Measurements from ENCODE around the gene MSL1. TPM values are rescaled to one million over a fixed set of nuclear protein-coding genes. Genes with fewer than 3 reads are reported as not detected.
A peak's percentile ranks its signal among the peaks of the same experiment; 100 is the strongest.

MSL1 gene
- total RNA-seq, 1 experiment from 2014 or later = 59.8 TPM

- DNase-seq (ENCODE audit: unreplicated experiment) = peak; percentile 57
- Mint-ChIP-seq H3K27me3 (ENCODE audit: insufficient read depth, unreplicated experiment) (no peaks in the 10 kb centered on the region), H3K4me3 (ENCODE audit: unreplicated experiment) (no peak overlapping the region), H3K9me3 (ENCODE audit: unreplicated experiment) (no peaks in the 10 kb centered on the region), H3K36me3 (ENCODE audit: insufficient read depth, unreplicated experiment) (peaks cover 100% of the 10 kb centered on the region), H3K4me1 (ENCODE audit: insufficient read depth, unreplicated experiment) (peaks cover 7% of the 10 kb centered on the region), H3K27ac (ENCODE audit: low read depth, unreplicated experiment) (peak overlapping the region; percentile 47)
- CTCF ChIA-PET = interaction anchor here (0.6 to 3.0 kb wide), 30 partner anchors 8 to 644 kb away, joined by 3 to 46 read pairs (median 4); partner anchors contain the start of genes CSF3 and WIPF2
- POLR2A ChIA-PET = interaction anchor here (0.6 to 1.9 kb wide), 21 partner anchors 12 to 972 kb away, joined by 3 to 25 read pairs (median 4); partner anchors contain the start of genes CASC3, CSF3 and KRTAP4-6
- TF ChIP-seq CTCF (IDR thresholded peaks at IDR 0.05; ENCODE audit: unreplicated experiment) = peak; percentile 70
- intact Hi-C loops (cut with micrococcal nuclease) = loop anchor here (1.0 kb wide), 2 partner anchors 55 to 155 kb away; no protein-coding TSS in a partner anchor
- BruUV-seq (replicated peaks) = no TSS peak
These were observed 46.6 kb downstream of the MSL1 start for GRCh38 chr17:40168262-40168832.

- no peak for TF ChIP-seq CTCF (IDR thresholded peaks at IDR 0.05; ENCODE audit: unreplicated experiment)
- intact Hi-C loops (cut with micrococcal nuclease) = no loop called here
- DNase-seq (ENCODE audit: unreplicated experiment) = no peak
- Mint-ChIP-seq H3K36me3 (ENCODE audit: insufficient read depth, unreplicated experiment) (peaks cover 96% of the 10 kb centered on the region), H3K4me3 (ENCODE audit: unreplicated experiment) (no peak overlapping the region), H3K4me1 (ENCODE audit: insufficient read depth, unreplicated experiment) (peaks cover 7% of the 10 kb centered on the region), H3K9me3 (ENCODE audit: unreplicated experiment) (no peaks in the 10 kb centered on the region), H3K27ac (ENCODE audit: low read depth, unreplicated experiment) (peak overlapping the region; percentile 59), H3K27me3 (ENCODE audit: insufficient read depth, unreplicated experiment) (no peaks in the 10 kb centered on the region)
- CTCF ChIA-PET = interaction anchor here (0.7 to 1.1 kb wide), 3 partner anchors 18 to 123 kb away, joined by 3 read pairs; no protein-coding TSS in a partner anchor
- BruUV-seq (replicated peaks) = no TSS peak
- POLR2A ChIA-PET = interaction anchor here (0.9 to 1.2 kb wide), 3 partner anchors 10 to 47 kb away, joined by 3 to 5 read pairs (median 5); no protein-coding TSS in a partner anchor
These were observed 48.6 kb downstream of the MSL1 start for GRCh38 chr17:40170325-40170724.

- DNase-seq (ENCODE audit: unreplicated experiment) = no peak
- no peaks in the 10 kb centered on the region for H3K27me3 Mint-ChIP-seq (ENCODE audit: insufficient read depth, unreplicated experiment)
- ChIA-PET POLR2A (no interaction called here), CTCF (interaction anchor here (0.5 kb wide), 1 partner anchor 18 kb away, joined by 3 read pairs; no protein-coding TSS in a partner anchor)
- no peak overlapping the region for H3K4me3 Mint-ChIP-seq (ENCODE audit: unreplicated experiment)
- TF ChIP-seq CTCF (IDR thresholded peaks at IDR 0.05; ENCODE audit: unreplicated experiment) = no peak
- intact Hi-C loops (cut with micrococcal nuclease) = no loop called here
- peak overlapping the region; percentile 59 for H3K27ac Mint-ChIP-seq (ENCODE audit: low read depth, unreplicated experiment)
- H3K36me3 Mint-ChIP-seq (ENCODE audit: insufficient read depth, unreplicated experiment) = peaks cover 87% of the 10 kb centered on the region
- H3K9me3 Mint-ChIP-seq (ENCODE audit: unreplicated experiment) = no peaks in the 10 kb centered on the region
- BruUV-seq (replicated peaks) = TSS peak; percentile 54
- peaks cover 18% of the 10 kb centered on the region for H3K4me1 Mint-ChIP-seq (ENCODE audit: insufficient read depth, unreplicated experiment)
These were observed 50.0 kb downstream of the MSL1 start for GRCh38 chr17:40171750-40172149.

- BruUV-seq (replicated peaks) = no TSS peak
- Mint-ChIP-seq H3K27ac (ENCODE audit: low read depth, unreplicated experiment) (no peak overlapping the region), H3K4me1 (ENCODE audit: insufficient read depth, unreplicated experiment) (peaks cover 19% of the 10 kb centered on the region), H3K9me3 (ENCODE audit: unreplicated experiment) (no peaks in the 10 kb centered on the region), H3K27me3 (ENCODE audit: insufficient read depth, unreplicated experiment) (no peaks in the 10 kb centered on the region), H3K36me3 (ENCODE audit: insufficient read depth, unreplicated experiment) (peaks cover 72% of the 10 kb centered on the region), H3K4me3 (ENCODE audit: unreplicated experiment) (no peak overlapping the region)
- ChIA-PET POLR2A (interaction anchor here (0.7 to 1.3 kb wide), 4 partner anchors 9 to 33 kb away, joined by 3 to 4 read pairs (median 3); partner anchors contain the start of gene CASC3), CTCF (interaction anchor here (0.6 to 0.9 kb wide), 5 partner anchors 16 to 98 kb away, joined by 3 to 13 read pairs (median 4); no protein-coding TSS in a partner anchor)
- no peak for DNase-seq (ENCODE audit: unreplicated experiment)
- intact Hi-C loops (cut with micrococcal nuclease) = no loop called here
- no peak for TF ChIP-seq CTCF (IDR thresholded peaks at IDR 0.05; ENCODE audit: unreplicated experiment)
These were observed 51.5 kb downstream of the MSL1 start for GRCh38 chr17:40173091-40173777.

Data from MCF 10A (cell line).